Fibroblast of lung (primary cell): ENCODE measurements around the gene KCNQ2. TPM values are rescaled to one million over a fixed set of nuclear protein-coding genes. Genes with fewer than 3 reads are reported as not detected.

ENCODE experiments used
- DNase-seq, 2 donors: peaks; one replicate each; pipeline versions ENCODE4 v3.0.0 to v3.0.0-alpha.2; 2010; ENCODE audit warnings: low read depth in 2 of 2
- H2AFZ ChIP-seq: 2 replicates; pipeline ENCODE4 v1.5.1; 2012; ENCODE audit warnings: low read length, control low read depth, inconsistent platforms
- H3K27ac ChIP-seq: 2 replicates; pipeline ENCODE4 v1.5.1; 2011; ENCODE audit warnings: low read length, control low read depth; ENCODE audit not compliant: insufficient read depth
- H3K27me3 ChIP-seq: 2 replicates; pipeline ENCODE4 v1.5.1; 2011; ENCODE audit warnings: mild to moderate bottlenecking, low read length; ENCODE audit not compliant: control insufficient read depth, insufficient read depth
- H3K36me3 ChIP-seq: 2 replicates; pipeline ENCODE4 v1.5.1; 2011; ENCODE audit warnings: low read length; ENCODE audit not compliant: control insufficient read depth, insufficient read depth
- H3K4me1 ChIP-seq: 2 replicates; pipeline ENCODE4 v1.5.1; 2011; ENCODE audit warnings: low read length; ENCODE audit not compliant: control insufficient read depth, insufficient read depth; ENCODE audit errors: extremely low read depth
- H3K4me2 ChIP-seq: 2 replicates; pipeline ENCODE4 v1.5.1; 2011; ENCODE audit warnings: low read length, control low read depth; ENCODE audit not compliant: insufficient read depth; ENCODE audit errors: extremely low read depth
- H3K4me3 ChIP-seq, 4 experiments: fragments of 200-600 bp in 1 of 4; sonication (generic) in 1 of 4; replicated peaks in 1 of 4; 2 replicates each; pipeline ENCODE4 v1.5.1; 2011 to 2016; ENCODE audit warnings: low read length in 4 of 4, low read depth in 3 of 4, mild to moderate bottlenecking in 3 of 4, control low read depth in 2 of 4, inconsistent platforms in 1 of 4, mixed read lengths in 1 of 4; ENCODE audit not compliant: insufficient read depth in 1 of 4; ENCODE audit errors: control extremely low read depth in 1 of 4
- H3K79me2 ChIP-seq: 2 replicates; pipeline ENCODE4 v1.5.1; 2012; ENCODE audit warnings: mild to moderate bottlenecking, low read length, inconsistent platforms; ENCODE audit not compliant: control insufficient read depth, insufficient read depth
- H3K9ac ChIP-seq: 2 replicates; pipeline ENCODE4 v1.5.1; 2011; ENCODE audit warnings: mild to moderate bottlenecking, low read length, control low read depth; ENCODE audit not compliant: insufficient read depth
- H3K9me3 ChIP-seq: 2 replicates; pipeline ENCODE4 v1.5.1; 2012; ENCODE audit warnings: low read depth, low read length; ENCODE audit not compliant: control insufficient read depth, insufficient read depth
- H4K20me1 ChIP-seq: 2 replicates; pipeline ENCODE4 v1.5.1; 2011; ENCODE audit warnings: low read length; ENCODE audit not compliant: control insufficient read depth, insufficient read depth; ENCODE audit errors: extremely low read depth
- CTCF ChIP-seq, 2 donors: IDR thresholded peaks in 1 of 2; conservative IDR thresholded peaks in 1 of 2; 1 replicate in 1 of 2; 2 replicates in 1 of 2; pipeline ENCODE4 v1.5.1; 2011 to 2012; ENCODE audit warnings: low read length in 2 of 2, control low read depth in 1 of 2, inconsistent platforms in 1 of 2, low read depth in 1 of 2, mild to moderate bottlenecking in 1 of 2
- EZH2 ChIP-seq: IDR thresholded peaks from 2 replicates; pipeline ENCODE4 v1.5.1; 2012; ENCODE audit warnings: low read length, control low read depth, mild to moderate bottlenecking; ENCODE audit errors: missing control alignments
- polyA plus RNA-seq, 2 donors: library from polyadenylated mRNA; depleted of rRNA in 1 of 2; stranded (reverse) in 1 of 2; unstranded in 1 of 2; fragments of >200 nt; gene quantifications; 2 replicates each; pipeline ENCODE4 v1.2.1, GENCODE V29; 2011 to 2012; ENCODE audit warnings: missing spikeins in 1 of 2
- total RNA-seq: library from RNA; depleted of rRNA; stranded (reverse); fragments of >200 nt; gene quantifications from 2 replicates; pipeline ENCODE4 v1.2.1, GENCODE V29; 2014

The KCNQ2 gene
- total and polyA plus RNA-seq, 2 donors (not counting 1 experiment from before 2014, with no cell fraction given) = not detected

- Histone ChIP-seq H3K4me1 (no peaks in the 10 kb centered on the region), H3K36me3 (no peaks in the 10 kb centered on the region), H3K79me2 (no peaks in the 10 kb centered on the region), H3K27me3 (no peaks in the 10 kb centered on the region), H4K20me1 (no peaks in the 10 kb centered on the region), H3K9me3 (no peaks in the 10 kb centered on the region), H2AFZ (no peak overlapping the region), H3K4me2 (no peak overlapping the region), H3K27ac (no peak overlapping the region), H3K4me3 (no peak overlapping the region), H3K9ac (no peak overlapping the region)
- DNase-seq = no peak
- TF ChIP-seq EZH2 (no peak), CTCF (conservative IDR thresholded peaks at IDR 0.05 in 1 of 2, IDR thresholded peaks at IDR 0.05 in 1 of 2; ENCODE audit: low read depth in 1 of 2, low read length in 2 of 2) (no peak)
Observed at GRCh38 chr20:63428906-63429575, 43.4 kb downstream of the KCNQ2 start.

- Histone ChIP-seq H3K4me3 (no peak overlapping the region), H2AFZ (no peak overlapping the region), H3K9me3 (no peaks in the 10 kb centered on the region), H3K27me3 (no peaks in the 10 kb centered on the region), H3K4me1 (no peaks in the 10 kb centered on the region), H3K4me2 (no peak overlapping the region), H3K36me3 (no peaks in the 10 kb centered on the region), H4K20me1 (no peaks in the 10 kb centered on the region), H3K27ac (no peak overlapping the region), H3K79me2 (no peaks in the 10 kb centered on the region), H3K9ac (no peak overlapping the region)
- no peak for DNase-seq
- TF ChIP-seq EZH2 (no peak), CTCF (conservative IDR thresholded peaks at IDR 0.05 in 1 of 2, IDR thresholded peaks at IDR 0.05 in 1 of 2; ENCODE audit: low read depth in 1 of 2, low read length in 2 of 2) (no peak)
Observed at GRCh38 chr20:63427724-63428330, 44.6 kb downstream of the KCNQ2 start.

DNA sequence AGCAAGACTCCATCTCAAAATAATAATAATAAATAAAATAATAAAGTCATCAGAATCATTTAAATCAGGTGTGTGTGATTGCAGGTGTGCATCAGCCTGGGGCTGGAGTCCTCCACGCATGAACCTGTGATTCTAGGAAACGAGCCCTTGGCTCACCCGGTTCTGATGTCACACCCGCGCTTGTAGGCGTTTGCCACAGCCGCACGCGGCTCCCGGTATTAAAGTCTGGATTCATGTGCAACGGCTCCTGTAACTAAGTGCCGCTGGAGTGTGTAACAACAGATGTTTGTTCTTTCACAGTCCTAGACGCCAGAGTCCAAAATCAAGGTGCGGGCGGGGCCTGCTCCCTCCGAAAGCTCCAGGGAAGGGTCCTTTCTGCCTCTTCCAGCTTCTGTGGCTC is 45.2 kb downstream of the KCNQ2 start:
- Histone ChIP-seq H3K9ac (no peak overlapping the region), H2AFZ (no peak overlapping the region), H3K4me1 (no peaks in the 10 kb centered on the region), H4K20me1 (no peaks in the 10 kb centered on the region), H3K79me2 (no peaks in the 10 kb centered on the region), H3K27me3 (no peaks in the 10 kb centered on the region), H3K36me3 (no peaks in the 10 kb centered on the region), H3K27ac (no peak overlapping the region), H3K9me3 (no peaks in the 10 kb centered on the region), H3K4me3 (no peak overlapping the region), H3K4me2 (no peak overlapping the region)
- no peak for DNase-seq
- no peak for TF ChIP-seq CTCF (conservative IDR thresholded peaks at IDR 0.05 in 1 of 2, IDR thresholded peaks at IDR 0.05 in 1 of 2; ENCODE audit: low read depth in 1 of 2, low read length in 2 of 2)
- no peak for TF ChIP-seq EZH2
